ENCODE results near the gene RAB10. TPM values are rescaled to one million over a fixed set of nuclear protein-coding genes. Genes with fewer than 3 reads are reported as not detected.

Gene RAB10
- total and polyA plus RNA-seq, 9 of the 15 experiments (the other 6 are each of a cell fraction or from before 2014, with no cell fraction given) = 25.1 to 214 (median 157) TPM

- TF ChIP-seq CGGBP1 (CRISPR knock-in tag; IDR thresholded peaks at IDR 0.05) (no peak), ETS2 (tag; IDR thresholded peaks at IDR 0.05; ENCODE audit: borderline replicate concordance, poor library complexity, severe bottlenecking) (no peak)
Measured at GRCh38 chr2:26059542-26059941, 25.7 kb downstream of the RAB10 start (continued).

GRCh38 chr2:26061539-26061938, 27.7 kb downstream of the RAB10 start:
- Histone ChIP-seq H3K27me3 (ENCODE audit: control insufficient read depth in 2 of 2, insufficient read depth in 2 of 2, low read length in 2 of 2) (no peaks in the 10 kb centered on the region), H3K4me3 (no peak overlapping the region), H4K20me1 (replicated peaks; ENCODE audit: control insufficient read depth, insufficient read depth, low read length) (peaks cover 13% of the 10 kb centered on the region; the same call in 1 of the 2 replicates), H3K9ac (ENCODE audit: insufficient read depth in 1 of 2, low read depth in 2 of 2, low read length in 2 of 2) (0 out of 4 replicates have a peak overlapping the region, but pooled peaks of 1 of the 2 experiments have one; percentile 31), H3K9me3 (replicated peaks; ENCODE audit: control insufficient read depth, insufficient read depth, low read depth, low read length) (no peaks in the 10 kb centered on the region), H3K27ac (ENCODE audit: extremely low read depth, low read depth, low read length) (peak overlapping the region; percentile 68), H3K36me3 (ENCODE audit: control insufficient read depth, insufficient read depth, low read length) (peaks cover 53% of the 10 kb centered on the region), H3K9me1 (ENCODE audit: control insufficient read depth, insufficient read depth, low read length) (no peaks in the 10 kb centered on the region), H2AFZ (ENCODE audit: low read depth, low read length) (no peak overlapping the region), H3K4me2 (ENCODE audit: insufficient read depth, low read length) (no peak overlapping the region), H3K79me2 (ENCODE audit: control insufficient read depth, insufficient read depth, low read length) (peaks cover 100% of the 10 kb centered on the region), H3K4me1 (replicated peaks in 1 of 2; ENCODE audit: control insufficient read depth in 2 of 2, insufficient read depth in 2 of 2, low read length in 2 of 2) (peaks cover 37 to 42% of the 10 kb centered on the region in 2 experiments)
- no TSS peak for BruUV-seq (replicated peaks)
- in situ Hi-C loops (cut with MboI) = no loop called here
- ChIA-PET CTCF (ENCODE audit: low intra/inter-chr PET ratio) (interaction anchor here (0.6 kb wide), 1 partner anchor 199 kb away, joined by 3 read pairs; no protein-coding TSS in a partner anchor), POLR2A (interaction anchor here (1.0 to 2.5 kb wide), 3 partner anchors 14 to 70 kb away, joined by 4 to 7 read pairs (median 4); partner anchors contain the start of gene RAB10)
- intact Hi-C loops (cut with micrococcal nuclease) = no loop called here
- ATAC-seq (peak; percentile 60), DNase-seq (ENCODE audit: extremely low read depth in 1 of 4, low spot score in 3 of 4) (peak; percentile 36 to 83 (median 54)), FAIRE-seq (peak; percentile 64)
- WGBS (ENCODE audit: insufficient coverage, low coverage, missing lambda C conversion rate) = 15% methylated on average over 7 of the region's 7 CpGs
- TF ChIP-seq MLLT1 (IDR thresholded peaks at IDR 0.05) (no peak), NBN (IDR thresholded peaks at IDR 0.05; ENCODE audit: low read depth) (0 out of 2 replicates have a peak, but pooled peaks have one; percentile 25), CBX5 (IDR thresholded peaks at IDR 0.05; ENCODE audit: borderline replicate concordance, low read depth) (no peak), AFF4 (CRISPR knock-in tag; IDR thresholded peaks at IDR 0.05) (no peak), ZNF174 (CRISPR knock-in tag; IDR thresholded peaks at IDR 0.05) (no peak), CCAR2 (IDR thresholded peaks at IDR 0.05; ENCODE audit: low read depth, low read length) (no peak), ZNF316 (IDR thresholded peaks at IDR 0.05) (no peak), ZBTB1 (CRISPR knock-in tag; IDR thresholded peaks at IDR 0.05; ENCODE audit: borderline replicate concordance, low read depth) (no peak), ATF1 (CRISPR knock-in tag; IDR thresholded peaks at IDR 0.05) (no peak), ATF1 (tag; IDR thresholded peaks at IDR 0.05) (0 out of 2 replicates have a peak, but pooled peaks have one; percentile 19), RAD51 (IDR thresholded peaks at IDR 0.05; ENCODE audit: borderline replicate concordance, low read depth) (no peak), SMC3 (conservative IDR thresholded peaks at IDR 0.05; ENCODE audit: insufficient read depth, low read depth, low read length) (no peak), FOXA3 (CRISPR knock-in tag; conservative IDR thresholded peaks at IDR 0.05 in 1 of 2, IDR thresholded peaks at IDR 0.05 in 1 of 2) (no peak), PYGO2 (tag; IDR thresholded peaks at IDR 0.05) (no peak)
